HEK293 (cell line): Measurements from ENCODE around the gene FAM236B.
"Not testable (repeated sequence)": the region's sequence is repeated elsewhere in the genome, so short reads cannot be mapped to it uniquely, and the experiment has no call there.

Source experiments
- CTCF ChIP-seq: fragments of 450-650 bp; formaldehyde crosslinking; IDR thresholded peaks from 2 replicates; pipeline ENCODE4 v1.5.1; 2016; ENCODE audit warnings: missing biosample characterization, missing genetic modification characterization
- GFI1B ChIP-seq: fragments of 450-650 bp; formaldehyde crosslinking; IDR thresholded peaks from 2 replicates; pipeline ENCODE4 v1.5.1; 2016; ENCODE audit warnings: missing biosample characterization, missing genetic modification characterization
- ZBTB7A ChIP-seq: fragments of 450-650 bp; formaldehyde crosslinking; IDR thresholded peaks from 2 replicates; pipeline ENCODE4 v1.5.1; 2016; ENCODE audit warnings: low read depth, missing biosample characterization, missing genetic modification characterization
- ZFP37 ChIP-seq: fragments of 450-650 bp; formaldehyde crosslinking; IDR thresholded peaks from 2 replicates; pipeline ENCODE4 v1.5.1; 2016; ENCODE audit warnings: missing biosample characterization, missing genetic modification characterization
- ZNF18 ChIP-seq: fragments of 450-650 bp; formaldehyde crosslinking; IDR thresholded peaks from 2 replicates; pipeline ENCODE4 v1.5.1; 2016; ENCODE audit warnings: missing biosample characterization, missing genetic modification characterization
- ZNF335 ChIP-seq: fragments of 450-650 bp; formaldehyde crosslinking; conservative IDR thresholded peaks from 2 replicates; pipeline ENCODE4 v1.5.1; 2016; ENCODE audit warnings: missing biosample characterization, missing genetic modification characterization
- ZNF354C ChIP-seq: fragments of 450-650 bp; formaldehyde crosslinking; IDR thresholded peaks from 2 replicates; pipeline ENCODE4 v1.5.1; 2016; ENCODE audit warnings: missing biosample characterization, missing genetic modification characterization, low read depth, borderline replicate concordance
- ZNF362 ChIP-seq: fragments of 450-650 bp; formaldehyde crosslinking; IDR thresholded peaks from 2 replicates; pipeline ENCODE4 v1.5.1; 2016; ENCODE audit warnings: missing biosample characterization, missing genetic modification characterization
- ZNF548 ChIP-seq: fragments of 450-650 bp; formaldehyde crosslinking; IDR thresholded peaks from 2 replicates; pipeline ENCODE4 v1.5.1; 2016; ENCODE audit warnings: missing biosample characterization, missing genetic modification characterization

- not testable (repeated sequence) for TF ChIP-seq CTCF (tag by site-specific recombination); ZNF354C (tag by site-specific recombination); ZBTB7A (tag by site-specific recombination); ZNF335 (tag by site-specific recombination); ZNF362; ZNF18 (tag by site-specific recombination); GFI1B; ZFP37 (tag by site-specific recombination); ZNF548 (tag by site-specific recombination)
Measured at GRCh38 chrX:72830701-72831100, 48.2 kb upstream of the FAM236B start.
